GM21576 (cell line): Measurements from ENCODE around the gene KLHDC7A.

Experiments used
- ATAC-seq: cut with Tn5 transposase; IDR thresholded peaks from one replicate; pipeline ENCODE4 v1.9.1; 2021; ENCODE audit warnings: mild to moderate bottlenecking, moderate library complexity; ENCODE audit not compliant: unreplicated experiment

The KLHDC7A gene

DNA sequence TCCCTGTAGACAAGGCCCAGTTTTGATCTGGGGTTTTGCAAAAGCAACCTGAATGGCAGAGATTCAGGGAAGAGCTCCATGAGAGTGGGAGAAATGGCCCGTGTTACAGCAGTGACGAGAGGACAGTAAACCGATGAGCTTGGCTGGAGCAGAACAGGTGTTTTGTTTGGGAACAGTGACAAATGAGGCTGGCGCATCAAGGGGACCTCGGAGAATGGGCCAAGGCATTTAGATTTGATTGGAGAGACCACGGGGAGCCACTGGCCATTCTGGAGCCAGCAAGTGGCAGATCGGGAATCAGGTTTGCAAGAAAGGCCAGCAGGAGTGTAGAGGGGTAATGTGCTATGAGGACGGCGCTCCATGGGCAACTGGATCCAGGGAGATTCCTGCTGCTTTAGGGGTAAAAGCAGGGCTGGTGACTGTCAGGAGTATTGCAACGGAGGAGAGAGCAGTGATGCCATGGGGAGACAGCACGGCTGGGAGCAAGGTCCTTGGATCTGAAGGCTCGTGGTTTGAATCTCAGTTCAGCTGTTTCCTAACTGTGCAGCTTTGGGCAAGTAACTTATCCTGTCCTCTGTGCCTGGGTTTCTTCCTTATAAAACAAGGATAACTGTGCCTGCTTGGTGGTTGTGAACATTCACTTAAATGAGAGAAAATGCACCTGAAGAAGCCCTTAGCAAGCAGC lies 9.9 kb upstream of the KLHDC7A start:
- ATAC-seq, result no peak

DNA sequence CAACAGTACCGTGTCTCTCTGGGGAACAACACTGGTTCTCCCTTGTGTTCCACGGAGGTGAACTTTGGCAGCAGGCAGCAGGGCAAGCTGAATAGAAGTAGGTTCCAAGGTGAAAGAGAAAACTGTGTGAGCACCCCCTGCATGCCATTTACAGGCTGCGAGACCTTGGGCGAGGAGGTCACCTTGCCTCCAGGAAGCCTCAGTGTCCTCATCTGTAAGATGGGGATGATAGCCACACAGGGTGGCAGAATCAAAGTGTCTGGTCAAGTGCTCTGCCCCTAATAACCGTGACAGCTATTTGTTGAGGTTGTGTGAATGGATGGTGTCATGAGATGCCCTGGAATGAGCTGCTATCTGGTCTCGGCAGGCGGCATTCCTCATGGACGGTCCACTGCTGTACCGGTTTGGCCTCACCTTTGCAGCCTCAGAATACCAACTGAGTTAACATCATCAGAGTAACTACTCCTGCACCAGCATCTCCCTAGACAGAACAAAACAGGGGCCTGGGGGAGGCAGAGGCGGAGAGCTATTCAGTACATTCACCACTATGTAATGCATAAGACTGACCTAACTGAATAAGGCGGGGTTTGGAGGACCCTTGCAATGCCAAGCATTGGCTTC lies 7.4 kb upstream of the KLHDC7A start:
- ATAC-seq, result no peak

DNA sequence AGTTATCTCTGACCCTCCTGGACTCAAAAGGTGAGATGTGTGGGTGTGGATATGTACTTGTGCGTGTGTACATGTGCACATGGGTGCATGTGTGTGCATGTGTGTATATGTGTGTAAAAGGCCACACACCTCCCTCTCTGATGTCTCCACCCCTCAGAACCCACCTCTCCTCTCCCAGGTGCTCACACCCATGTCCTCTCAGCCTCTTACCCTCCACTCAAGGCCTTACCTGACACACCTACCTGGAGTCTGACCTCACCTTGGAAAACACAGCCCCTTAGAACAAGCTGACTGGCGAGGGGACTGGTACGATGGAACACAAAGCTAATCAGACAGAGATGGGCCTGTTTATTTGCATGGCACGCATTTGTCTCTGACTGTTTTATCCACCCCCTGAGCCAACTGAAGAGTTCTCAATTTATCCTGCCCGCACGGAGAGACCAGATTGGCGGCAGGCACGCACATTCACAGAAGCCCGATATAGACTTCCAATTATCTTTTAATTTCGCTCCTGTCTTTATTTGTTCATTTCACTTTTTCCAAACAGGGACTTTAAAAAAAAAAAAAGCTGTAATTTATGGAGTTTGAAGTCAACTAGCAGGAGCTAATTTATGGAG lies 6.1 kb upstream of the KLHDC7A start:
- no peak for ATAC-seq

DNA sequence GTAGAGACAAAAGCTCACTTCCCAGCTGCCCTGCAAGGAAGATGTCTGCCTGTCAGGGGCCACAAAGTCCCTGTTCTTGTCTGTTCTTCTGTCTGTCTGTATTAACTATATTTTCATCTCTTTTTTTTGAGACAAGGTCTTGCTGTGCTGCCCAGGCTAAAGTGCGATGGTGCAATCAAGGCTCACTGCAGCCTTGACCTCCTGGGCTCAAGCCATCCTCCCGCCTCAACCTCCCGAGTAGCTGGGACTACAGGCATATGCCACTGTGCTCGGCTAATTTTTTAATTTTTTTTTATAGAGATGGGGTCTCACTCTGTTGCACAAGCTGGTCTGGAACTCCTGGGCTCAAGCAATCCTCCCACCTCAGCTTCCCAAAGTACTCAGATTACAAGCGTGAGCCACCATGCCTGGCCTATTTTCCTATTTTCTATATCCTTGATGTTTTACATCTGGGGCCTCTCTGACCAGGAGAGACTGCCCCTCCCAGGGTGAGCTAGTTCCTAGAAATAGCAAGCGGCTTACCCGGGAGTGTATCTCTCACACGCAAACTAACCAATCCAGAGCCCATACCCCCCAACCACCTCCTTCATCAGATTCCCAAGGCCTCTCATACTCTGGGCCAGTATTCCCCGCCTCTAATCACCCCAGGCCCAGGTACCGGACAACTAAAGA lies 5.4 kb upstream of the KLHDC7A start:
- no peak for ATAC-seq

DNA sequence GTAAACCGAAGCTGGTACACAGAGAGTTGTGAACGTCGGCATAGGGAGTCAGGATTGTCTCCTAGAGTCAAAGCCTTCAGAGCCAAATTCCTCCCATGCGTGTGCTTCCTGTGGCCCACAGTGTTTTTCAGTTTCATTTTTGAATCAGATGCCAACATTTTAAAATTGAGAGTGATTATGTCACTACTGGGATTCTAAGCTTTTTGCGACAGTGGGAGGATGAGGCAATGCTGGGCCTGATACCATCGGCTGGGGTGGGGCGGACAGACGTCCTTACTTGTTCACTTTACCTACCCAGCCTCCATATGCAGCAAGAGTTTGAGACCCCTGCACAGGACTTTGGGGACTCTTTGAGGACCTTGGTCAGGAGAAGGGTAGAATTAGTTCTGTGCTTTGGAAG lies 1.3 kb upstream of the KLHDC7A start:
- ATAC-seq, result no peak

DNA sequence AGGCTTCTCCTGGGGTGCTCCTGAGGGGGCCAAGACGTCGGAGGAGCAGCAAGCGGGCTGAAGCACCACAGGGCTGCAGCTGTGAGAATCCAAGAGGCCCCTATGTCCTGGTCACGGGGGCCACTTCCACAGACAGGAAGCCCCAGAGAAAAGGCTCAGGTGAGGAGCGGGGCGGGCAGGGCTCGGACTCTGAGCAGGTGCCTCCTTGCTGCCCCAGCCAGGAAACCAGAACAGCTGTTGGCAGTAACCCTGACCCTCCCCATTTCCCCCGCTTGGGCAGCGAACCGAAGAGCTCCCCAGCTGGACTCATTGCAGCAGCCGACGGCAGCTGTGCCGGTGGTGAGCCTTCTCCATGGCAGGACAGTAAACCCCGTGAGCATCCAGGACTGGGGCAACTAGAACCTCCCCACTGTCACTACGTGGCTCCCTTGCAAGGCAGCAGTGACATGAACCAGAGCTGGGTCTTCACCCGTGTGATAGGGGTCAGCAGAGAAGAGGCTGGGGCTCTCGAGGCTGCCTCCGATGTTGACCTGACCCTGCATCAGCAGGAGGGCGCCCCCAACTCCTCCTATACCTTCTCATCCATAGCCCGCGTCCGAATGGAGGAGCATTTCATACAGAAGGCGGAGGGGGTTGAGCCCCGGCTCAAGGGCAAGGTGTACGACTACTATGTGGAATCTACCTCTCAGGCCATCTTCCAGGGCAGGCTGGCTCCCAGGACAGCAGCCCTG lies 625 bp downstream of the KLHDC7A start:
- ATAC-seq, result no peak

DNA sequence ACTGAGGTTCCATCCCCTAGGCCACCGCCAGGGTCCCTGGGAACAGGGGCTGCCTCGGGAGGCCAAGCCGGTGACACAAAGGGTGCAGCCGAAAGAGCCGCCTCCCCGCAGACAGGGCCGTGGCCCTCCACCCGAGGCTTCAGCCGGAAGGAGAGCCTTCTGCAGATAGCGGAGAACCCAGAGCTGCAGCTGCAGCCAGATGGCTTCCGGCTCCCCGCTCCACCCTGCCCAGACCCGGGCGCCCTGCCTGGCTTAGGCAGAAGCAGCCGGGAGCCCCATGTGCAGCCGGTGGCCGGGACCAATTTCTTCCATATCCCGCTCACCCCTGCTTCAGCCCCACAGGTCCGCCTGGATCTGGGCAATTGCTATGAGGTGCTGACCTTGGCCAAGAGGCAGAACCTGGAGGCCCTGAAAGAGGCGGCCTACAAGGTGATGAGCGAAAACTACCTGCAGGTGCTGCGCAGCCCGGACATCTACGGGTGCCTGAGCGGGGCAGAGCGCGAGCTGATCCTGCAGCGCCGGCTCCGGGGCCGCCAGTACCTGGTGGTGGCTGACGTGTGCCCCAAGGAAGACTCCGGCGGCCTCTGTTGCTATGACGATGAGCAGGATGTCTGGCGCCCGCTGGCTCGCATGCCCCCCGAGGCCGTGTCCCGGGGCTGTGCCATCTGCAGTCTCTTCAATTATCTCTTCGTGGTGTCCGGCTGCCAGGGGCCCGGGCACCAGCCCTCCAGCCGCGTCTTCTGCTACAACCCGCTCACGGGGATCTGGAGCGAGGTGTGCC lies 1.4 kb downstream of the KLHDC7A start:
- ATAC-seq, result no peak

DNA sequence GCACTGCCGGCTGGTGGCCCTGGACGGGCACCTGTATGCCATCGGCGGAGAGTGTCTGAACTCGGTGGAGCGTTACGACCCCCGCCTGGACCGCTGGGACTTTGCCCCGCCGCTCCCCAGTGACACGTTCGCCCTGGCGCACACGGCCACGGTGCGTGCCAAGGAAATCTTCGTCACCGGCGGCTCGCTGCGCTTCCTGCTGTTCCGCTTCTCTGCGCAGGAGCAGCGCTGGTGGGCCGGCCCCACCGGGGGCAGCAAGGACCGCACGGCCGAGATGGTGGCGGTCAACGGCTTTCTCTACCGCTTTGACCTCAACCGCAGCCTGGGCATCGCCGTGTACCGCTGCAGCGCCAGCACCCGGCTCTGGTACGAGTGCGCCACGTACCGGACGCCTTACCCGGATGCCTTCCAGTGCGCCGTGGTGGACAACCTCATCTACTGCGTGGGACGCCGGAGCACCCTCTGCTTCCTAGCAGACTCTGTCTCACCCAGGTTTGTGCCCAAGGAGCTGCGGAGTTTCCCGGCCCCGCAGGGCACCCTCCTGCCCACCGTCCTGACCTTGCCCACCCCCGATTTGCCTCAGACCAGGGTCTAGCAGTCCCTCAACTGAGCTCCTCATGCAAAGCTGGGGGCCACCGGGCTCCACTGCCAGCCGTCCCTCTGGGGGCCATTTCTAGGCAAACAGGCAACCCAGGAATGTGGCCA lies 2.1 kb downstream of the KLHDC7A start:
- no peak for ATAC-seq

DNA sequence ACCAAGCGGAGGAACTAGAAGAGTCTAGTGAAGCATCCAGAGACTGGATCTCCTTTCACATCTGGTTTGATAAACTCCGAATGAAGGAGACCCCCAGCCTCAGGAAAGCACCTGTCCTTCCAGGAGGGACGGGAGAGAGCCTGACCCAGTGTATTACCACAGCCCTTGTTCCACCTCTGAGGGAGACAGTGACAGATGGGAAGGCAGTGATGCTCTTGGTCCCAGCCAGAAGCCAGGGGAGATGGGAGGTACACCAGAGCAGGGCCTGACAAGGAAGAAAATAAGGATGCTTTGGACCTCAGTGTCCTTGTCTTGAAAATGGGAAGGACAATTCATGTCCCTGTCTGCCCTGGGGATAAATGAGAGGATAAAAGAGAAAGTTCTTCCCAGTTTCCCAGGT lies 3.5 kb downstream of the KLHDC7A start:
- ATAC-seq, result no peak

DNA sequence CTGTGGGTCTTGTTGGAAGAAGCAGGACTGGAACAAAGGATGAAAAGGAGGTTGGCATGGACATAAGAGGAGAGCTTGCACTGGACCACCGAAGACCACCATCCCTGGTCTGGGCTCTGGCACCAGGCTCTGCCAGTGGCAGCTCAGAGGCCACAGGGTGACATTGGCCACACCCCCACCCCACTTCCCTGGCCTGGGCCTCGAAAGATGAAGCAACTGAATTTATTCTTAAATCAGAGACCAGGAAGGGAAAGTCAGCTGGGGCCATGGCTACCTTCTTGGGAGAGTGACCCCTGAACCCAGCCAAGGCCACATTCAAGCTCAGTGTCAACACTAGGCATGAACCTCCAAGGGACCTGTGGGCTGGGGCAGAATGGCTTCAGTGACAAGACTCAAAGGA lies 4.0 kb downstream of the KLHDC7A start:
- ATAC-seq, result no peak

DNA sequence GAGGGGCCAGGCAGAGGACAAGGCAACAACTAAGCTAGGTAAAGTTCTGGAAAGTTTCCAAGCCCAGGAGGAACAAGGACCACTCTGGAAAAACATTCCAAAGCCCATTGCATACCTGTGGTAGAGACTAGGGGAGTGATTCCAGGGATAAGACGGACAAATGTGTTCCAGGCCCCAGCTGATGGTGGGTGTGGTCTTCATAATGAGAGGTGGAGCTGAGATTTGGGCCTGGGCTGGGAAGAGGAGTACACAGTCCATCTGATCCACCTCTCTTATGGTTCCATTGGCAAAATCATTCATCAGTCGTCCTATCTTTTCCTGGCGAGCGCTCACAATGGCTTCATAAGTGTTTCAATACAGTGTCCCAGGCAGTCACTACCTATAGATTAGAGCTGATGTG lies 4.5 kb downstream of the KLHDC7A start:
- ATAC-seq, result no peak

DNA sequence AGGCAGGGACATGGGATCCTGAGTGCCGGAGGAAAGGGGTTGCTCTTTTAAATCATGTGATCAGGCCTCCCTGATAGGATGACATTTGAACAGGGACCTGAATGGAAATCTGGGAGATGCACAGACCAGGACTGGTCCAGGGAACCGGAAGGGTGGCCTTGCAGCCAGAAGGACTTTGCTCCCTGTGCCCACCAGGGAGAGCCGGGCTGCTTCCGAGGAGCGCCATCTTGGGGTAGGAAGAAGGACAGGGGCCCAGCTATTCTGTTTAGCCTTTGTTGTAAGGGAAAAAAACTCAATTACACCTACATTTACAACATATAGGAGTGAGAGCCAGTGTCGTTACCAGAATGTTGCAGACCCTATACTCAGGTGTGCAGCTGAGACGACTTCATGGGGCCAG lies 5.5 kb downstream of the KLHDC7A start:
- ATAC-seq, result no peak

DNA sequence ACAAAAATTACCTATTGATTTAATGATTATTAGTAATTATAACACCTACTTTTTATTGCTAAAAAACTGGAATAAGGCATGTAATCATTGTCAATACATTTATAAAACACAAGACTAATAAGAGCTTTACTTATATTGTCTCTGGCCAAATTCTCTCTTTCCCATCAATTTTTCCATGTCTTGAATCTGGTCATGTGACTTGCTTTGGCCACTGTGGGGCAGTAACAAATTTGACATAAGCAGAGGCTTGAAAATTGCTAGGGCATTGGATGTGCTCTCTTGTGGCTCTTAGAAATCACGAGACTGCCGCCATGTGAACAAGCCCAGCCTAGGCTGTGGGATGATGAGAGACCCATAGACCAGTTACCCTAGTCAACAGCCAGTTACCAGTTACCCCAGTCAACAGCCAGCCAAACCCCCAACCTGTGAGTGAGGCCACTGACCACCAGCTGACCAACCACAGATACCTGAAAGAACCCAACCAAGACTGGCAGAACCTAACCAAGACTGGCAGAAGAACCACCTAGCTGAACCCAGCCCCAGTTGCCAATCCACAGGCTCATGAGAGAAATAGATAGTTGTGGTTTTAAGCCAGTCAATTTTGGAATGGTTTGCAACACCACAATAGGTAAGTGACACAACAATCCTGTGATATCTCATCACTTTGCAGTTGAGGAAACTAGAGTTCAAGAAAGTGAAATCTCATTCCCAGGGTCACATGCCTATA lies 8.8 kb downstream of the KLHDC7A start:
- ATAC-seq, result no peak

DNA sequence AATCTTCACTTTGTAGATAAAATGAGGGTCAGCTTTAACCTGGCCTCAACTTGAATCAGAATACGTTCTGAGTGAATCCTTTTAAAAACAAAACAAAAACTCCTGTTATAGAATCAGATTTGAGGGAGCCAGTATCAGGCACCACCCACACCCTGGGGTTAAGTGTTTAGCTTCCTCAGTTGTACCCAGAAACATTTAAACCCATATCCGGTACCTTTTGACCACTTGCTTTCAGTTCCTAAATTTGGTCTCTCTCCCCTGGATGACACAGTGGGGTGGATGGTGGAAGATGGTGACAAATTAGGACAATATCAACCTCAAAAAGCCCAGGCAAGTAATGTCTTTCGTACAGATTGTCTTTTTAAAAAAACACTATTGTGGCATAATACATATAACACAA lies 10.4 kb downstream of the KLHDC7A start:
- no peak for ATAC-seq

DNA sequence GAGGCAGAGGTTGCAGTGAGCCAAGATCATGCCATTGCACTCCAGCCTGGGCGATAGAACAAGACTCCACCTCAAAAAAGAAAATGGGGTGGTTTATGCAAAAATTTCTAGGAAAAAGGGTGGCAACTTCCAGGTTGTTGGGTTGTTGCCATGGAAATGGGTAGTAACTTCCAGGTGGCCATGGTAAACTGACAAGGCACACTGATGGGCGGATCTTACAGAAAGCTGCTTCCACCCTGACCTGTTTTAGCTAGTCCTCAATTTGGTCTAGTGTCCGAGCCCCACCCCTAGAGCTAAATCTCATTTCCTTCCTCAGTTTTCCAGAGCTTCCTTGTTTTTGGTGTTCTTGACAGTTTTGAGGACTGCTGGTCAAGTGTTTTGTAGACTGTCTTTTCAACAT lies 13.6 kb downstream of the KLHDC7A start:
- ATAC-seq, result no peak

DNA sequence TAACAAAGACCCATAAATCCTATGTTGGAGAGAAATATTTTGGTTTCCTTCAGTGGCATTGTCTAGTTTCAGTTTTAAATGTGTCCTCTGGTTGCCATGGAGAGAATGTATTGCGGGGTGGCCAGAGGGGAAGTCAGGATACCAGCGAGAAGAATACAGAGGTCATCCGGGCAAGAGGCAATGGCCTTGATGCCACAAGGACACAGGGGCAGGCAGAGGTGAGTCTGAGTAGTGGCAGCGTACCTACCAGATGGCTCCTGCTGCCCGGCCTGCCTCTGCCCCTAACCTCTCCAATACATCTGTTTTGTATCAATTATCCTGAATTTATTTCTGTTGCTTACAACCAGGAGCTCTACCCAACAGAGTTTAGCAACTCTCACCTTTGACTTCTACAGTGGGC lies 14.9 kb downstream of the KLHDC7A start:
- ATAC-seq, result no peak

DNA sequence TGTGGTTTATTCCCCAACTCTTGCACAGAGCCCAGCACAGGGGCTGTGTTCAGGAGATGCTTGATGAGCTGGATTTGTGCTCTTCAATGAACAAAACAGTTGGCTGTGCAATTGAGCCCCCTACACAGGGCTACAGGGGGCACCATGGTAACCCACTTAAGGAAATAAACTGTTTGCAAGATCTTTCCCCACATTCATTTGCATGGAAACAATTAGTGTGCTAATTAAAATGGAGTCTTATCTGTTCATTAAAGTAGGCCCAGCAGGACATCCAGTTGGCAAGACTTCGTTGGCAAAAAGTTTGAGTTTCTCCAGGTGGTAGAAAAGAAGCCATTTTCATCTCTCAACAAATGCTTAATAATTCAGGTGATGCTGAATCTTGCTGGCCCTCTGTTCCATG lies 15.3 kb downstream of the KLHDC7A start:
- ATAC-seq, result no peak

DNA sequence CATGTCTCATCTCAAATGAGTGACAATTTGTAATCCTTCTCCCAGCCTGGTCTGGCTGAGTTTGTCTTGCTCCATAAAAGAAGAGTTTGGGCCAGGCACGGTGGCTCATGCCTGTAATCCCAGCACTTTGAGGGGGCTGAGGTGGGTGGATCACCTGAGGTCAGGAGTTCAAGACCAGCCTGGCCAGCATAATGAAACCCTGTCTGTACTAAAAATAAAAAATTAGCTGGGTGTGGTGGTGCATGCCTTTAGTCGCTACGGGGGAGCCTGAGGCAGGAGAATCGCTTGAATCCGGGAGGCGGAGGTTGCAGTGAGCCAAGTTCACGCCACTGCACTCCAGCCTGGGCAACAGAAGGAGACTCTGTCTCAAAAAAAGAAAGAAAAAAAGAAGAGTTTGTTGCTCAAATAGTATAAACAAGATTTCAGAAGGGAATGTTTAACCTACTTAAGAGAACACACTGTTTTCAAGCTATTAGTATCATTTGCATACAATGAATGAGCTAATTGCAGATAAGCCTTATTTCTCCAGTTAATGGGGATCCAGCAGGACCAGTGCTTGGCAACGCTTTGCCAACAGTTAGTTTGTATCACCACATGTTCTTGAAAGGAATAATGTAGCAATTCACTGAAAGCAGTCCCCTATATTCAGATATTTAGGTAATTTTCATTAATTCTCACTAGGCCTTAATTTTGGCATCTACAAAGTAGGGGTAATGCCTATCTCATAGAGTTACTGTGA lies 15.9 kb downstream of the KLHDC7A start:
- no peak for ATAC-seq

DNA sequence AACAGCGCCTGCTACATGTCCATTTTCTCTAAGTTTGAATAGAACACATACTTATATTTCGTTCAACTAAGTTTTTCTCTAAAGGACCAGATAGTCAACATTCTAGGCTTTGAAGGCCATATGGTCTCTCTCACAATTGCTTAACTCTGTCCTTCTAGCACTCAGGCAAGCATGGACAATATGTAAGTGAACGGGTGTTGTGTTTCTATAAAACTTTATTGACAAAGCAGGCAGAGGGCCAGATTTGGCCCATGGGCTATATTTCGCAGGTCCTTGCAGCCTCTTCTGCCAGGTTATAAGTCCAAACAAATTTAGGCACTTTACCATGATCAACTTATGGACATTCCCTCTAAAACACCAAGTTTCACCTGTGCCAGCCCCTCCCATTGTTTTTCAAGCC lies 21.1 kb downstream of the KLHDC7A start:
- ATAC-seq, result no peak
